HG02970 (cell line): ENCODE results near the gene MPIG6B.

Experiments used
- ATAC-seq: cut with Tn5 transposase; IDR thresholded peaks from one replicate; pipeline ENCODE4 v1.9.1; 2021; ENCODE audit warnings: mild to moderate bottlenecking, moderate library complexity, moderate number of reproducible peaks; ENCODE audit not compliant: unreplicated experiment, low FRiP score

Gene MPIG6B, protein sequence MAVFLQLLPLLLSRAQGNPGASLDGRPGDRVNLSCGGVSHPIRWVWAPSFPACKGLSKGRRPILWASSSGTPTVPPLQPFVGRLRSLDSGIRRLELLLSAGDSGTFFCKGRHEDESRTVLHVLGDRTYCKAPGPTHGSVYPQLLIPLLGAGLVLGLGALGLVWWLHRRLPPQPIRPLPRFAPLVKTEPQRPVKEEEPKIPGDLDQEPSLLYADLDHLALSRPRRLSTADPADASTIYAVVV

DNA sequence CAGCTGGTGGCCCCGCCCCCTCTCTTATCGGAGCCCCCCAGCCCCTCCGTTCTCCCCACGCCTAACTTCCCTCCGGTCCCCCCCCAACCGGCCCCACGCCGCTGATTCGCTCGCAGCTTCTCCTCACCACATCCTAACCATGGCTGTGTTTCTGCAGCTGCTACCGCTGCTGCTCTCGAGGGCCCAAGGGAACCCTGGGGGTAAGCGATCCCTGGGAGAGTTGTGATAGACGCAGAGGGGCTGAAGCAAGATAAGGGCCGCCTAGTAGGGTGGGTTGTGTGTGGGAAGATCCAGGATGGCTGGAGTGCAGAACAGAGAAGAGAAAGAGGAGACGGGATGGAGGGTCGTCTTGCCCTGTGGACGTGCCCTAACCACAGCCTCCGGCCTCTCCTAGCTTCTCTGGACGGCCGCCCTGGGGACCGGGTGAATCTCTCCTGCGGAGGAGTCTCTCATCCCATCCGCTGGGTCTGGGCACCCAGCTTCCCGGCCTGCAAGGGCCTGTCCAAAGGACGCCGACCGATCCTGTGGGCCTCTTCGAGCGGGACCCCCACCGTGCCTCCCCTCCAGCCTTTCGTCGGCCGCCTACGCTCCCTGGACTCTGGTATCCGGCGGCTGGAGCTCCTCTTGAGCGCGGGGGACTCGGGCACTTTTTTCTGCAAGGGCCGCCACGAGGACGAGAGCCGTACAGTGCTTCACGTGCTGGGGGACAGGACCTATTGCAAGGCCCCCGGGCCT, at the start of gene MPIG6B:
Gene MPIG6B (plus strand): TSS at position 129 of the 735 bp plus-strand sequence. CDS start 11 bp downstream, at position 140.
- ATAC-seq = no peak

DNA sequence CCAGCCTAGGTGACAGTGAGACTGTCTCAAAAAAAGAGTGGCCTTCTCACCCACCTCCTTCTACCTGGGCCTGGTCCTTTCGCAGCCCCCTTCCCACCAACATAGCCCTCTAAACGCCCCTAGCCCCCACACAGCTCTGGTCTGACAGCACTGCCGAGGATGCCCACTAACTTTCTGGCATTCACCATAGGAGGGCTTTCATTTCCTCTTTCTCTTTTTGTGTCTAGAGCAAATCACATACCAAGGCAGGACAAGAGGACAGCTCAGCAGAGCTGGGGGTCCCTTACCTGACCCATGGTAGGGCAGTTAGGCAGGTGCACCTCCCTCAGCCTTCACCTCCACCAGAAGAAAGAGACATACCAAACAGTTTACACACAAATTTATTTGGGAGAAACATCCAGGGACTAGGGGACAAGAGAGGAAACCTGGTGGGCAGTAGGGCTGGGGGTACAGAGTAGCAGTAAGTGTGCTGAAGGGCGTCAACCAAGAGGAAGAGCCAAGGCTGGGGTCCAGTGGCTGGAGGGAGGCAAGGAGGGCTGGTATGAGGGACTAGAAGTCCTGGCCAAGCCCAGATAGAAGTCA, 46.8 kb upstream of the MPIG6B start:
- no peak for ATAC-seq

DNA sequence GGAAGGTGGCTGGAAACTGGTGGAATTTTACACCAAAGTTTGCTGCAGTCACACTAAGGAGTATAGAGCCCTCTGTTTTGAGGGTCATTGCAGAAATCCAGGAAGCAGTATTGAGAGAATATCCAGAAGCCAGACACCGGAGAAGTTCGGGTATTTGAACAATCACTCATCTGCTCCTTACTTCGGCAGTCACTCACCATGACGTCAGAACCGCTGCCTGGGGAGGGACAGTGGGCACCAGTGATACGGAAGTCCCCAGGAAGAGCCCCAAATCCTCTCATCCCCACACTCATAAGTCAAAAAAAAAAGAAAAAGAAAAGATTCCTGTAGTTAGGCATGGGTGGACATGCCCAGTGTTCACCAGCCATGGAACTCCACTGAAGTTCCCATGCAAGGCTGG, 46.3 kb upstream of the MPIG6B start:
- no peak for ATAC-seq

DNA sequence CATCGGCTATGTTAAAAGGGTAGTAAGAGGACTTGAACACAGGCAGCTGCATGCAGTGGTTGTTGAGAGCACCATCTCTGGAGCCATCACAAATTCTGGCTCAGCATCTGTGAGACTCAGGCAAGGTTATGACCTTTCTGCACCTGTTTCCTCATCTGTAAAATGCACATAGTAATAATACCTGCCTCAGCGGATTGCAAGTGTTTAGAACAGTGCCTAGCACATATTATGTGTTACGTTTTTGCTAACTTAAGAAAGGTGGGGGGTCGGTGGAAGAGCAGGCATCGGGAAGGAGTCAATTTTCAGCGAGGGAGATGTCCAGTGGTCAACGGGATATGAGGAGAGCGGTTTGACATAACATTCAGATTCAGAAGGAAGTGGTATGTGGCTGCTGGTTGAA, 45.2 kb upstream of the MPIG6B start:
- no peak for ATAC-seq

DNA sequence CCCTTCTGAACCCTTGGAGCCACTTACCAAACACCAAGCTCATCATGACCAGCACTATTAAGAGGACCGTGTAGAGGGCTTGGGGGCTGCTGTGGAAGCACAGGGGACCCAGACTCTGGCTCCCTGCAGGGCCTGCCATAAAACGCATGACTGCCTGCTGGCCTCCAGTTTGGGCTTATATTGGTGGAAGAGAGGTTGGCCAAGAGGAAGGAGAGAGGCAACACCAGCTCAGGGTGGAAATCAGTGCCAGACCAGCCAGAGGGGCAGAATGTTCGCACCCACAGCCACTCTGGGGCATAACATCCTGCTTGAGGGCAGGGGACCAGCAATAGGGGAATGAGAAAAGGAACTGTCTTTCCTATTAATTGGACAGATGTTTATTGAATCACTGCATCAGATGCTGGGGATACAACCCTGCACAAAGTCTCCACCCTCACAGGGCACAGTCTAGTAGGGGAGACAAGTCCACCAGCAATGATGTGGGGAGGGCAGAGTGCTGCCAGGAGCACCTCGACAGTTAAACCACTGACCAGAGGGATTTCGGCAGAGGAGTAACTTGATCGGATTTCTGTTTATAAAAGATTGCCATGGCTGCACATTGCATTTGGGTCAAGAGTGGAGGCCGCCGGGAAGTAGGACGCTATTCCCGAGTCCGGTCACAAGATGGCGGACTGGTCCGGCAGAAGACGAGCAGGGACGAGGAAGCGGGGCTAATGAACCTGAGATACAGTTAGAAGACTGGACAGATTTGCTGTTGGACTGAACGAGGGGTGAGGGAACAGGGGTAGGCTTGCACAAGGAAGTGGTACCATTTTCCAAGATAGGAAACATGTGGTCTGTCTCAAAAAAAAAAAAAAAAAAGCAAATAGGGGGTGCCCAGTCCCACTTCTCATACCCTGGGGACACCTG, 42.7 kb upstream of the MPIG6B start, which contains the start of gene LY6G5C:
Gene LY6G5C (minus strand): TSS at position 842 of the 909 bp plus-strand sequence. CDS start 694 bp downstream, at position 148.
- no peak for ATAC-seq

DNA sequence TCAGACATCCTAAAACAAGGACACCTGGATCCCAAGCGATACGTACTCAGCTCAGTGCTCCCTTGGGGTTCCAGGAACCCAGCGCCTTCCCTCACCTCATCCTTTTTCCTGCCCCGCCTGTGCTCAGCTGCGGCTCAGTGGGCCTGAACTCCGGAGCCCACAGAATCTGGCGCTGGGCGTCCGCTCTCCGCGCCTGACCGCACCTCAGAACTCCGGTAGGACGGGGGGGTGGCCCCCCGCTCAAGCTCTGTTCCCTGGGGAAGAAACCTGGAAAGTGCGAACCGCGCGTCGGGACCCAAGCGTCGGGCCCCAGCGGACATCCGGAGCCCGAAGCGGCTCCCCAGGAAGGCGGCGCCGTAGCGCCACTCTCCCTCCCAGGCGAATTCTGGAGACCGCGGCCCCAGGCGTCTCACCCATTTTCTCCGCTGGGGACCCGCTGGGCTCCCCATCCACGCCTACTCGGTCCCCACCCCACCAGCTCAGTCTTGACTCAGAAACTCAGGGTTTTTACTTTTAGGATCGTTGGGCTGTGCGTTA, 42.0 kb upstream of the MPIG6B start:
- ATAC-seq = no peak

DNA sequence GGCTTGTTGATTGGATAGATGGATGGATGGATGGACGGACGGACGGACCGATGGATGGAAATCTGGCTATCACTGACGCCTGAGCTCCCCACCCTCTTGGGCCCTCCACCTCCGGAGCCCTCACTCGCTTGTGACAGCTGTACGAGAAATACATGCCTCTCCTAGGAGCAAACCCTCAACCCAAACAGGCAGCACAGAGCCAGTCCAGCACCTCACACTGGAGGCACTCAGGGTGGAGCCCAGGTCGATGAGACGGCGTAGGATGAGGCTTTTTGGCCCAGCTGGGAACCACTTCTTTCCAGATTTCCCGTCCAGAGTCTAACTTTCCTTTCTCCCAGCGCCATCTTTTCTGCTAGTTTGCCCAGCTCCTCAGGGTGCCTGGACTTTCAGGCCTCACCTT, 39.6 kb upstream of the MPIG6B start:
- ATAC-seq = no peak

DNA sequence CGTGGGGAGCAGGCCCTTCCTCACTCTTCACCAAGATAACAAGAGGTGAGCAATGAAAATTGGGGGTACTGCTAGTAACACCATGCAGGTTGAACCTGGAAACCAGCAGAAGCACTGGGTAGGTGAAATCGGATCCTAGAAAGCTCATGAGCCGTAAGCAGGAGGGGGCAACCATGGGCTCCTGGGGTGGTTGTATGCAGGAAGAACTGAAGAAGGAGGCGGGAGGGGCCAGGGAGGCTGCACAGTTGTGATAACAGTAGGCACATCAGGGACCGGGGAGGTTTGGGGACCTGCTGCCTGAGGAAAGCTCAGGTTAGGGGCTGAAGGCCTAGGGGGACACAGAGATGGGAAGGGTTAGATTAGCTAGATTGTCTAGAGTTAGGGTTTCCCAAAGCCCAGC, 36.7 kb upstream of the MPIG6B start:
- ATAC-seq = no peak

DNA sequence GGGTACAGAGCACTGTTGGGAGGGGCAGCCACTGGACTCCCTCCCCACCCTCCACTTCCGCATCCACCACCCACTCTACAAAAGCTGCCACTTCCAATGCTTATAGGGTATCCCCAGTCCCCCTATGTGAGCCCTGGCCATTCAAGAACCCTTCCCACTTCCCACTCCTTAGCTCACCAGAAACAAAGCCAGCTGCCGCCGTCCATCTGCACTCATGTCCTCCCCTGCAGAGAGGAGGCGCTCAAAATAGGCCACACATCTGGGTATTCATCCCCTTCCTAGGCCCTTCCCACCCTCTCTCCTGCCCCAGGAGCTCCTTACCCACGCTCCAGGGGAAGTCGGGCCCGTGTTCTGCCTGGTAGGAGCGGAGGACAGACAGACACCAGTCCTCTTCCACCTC, 35.9 kb upstream of the MPIG6B start:
- no peak for ATAC-seq

DNA sequence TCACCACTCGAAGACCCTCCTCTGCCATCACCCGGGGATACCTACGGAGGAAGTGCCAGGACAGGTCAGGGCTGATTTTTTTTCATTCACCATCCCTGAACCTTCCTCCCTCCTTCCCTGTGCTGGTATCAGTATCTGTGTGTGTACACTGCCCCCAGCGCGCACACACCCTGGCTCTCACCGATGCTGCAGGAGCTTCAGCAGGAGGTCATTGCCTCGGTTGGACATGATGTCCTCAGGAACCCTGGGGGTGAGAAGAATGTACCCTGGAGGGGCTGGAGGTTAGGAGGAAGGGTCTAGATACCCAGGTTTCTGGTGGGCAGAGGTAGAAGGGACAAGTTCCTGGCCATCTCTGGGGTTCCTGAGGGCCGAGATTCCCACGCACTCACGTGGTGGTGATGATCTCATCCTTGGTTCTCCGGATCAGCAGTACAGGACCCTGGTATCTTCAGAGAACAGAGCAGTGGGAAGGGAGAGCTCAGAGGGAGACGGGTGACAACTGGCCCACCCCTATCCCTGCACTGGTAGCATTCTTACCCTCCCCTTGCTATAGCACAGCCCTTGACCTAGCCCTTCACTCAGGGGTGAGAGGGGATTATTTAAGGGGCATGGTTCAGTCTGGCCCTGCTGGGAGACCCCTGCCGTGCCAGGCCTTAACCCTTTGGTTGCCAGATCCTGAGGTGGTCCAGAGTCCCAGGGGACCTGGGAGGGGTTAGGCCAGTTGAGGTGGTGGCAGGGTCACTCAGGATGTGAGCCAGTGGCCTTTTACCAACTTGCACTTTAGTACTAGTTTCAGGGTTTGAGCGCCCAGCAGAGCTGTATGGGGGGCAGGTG, 35.1 kb upstream of the MPIG6B start:
- ATAC-seq = no peak

DNA sequence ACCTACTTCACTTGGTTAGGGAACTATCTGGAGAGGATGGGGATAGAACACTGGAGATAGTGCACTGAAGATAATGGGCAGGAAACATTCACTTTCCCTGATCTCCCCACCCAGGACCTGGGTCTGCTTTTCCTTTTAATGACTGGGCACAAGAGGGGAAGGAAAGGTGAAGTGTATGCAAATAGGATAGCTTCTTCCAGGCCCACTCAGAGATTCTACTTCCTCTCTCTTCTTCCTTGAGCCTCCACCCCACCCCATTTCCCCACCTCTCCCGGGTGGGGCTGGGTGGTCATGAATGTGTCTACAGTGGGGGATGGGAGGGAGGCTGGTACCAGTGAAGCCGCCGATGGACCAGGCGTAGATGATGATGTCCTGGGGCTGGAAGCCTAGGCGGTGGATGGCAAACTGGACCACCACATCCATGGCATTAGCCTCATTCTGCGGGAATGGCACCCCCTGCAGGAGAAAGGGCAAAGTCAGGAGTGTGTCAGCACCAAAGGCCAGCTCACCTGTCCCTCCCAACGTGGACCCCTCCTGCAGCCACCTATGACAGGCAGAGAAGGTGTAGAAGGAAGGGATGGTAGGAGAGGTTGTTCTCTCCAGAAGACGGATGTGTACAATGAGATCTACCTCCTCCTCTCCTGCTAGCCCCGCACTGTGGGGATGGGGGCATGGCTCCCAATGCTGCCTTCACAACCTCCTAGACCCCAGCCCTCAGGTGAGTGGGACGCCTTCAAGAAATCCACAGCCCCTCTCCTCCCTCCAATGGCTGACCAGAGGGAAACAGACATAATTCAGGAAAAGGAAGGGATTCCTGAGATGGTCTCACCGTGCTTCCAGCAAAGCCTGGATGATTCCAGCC, 33.7 kb upstream of the MPIG6B start:
- no peak for ATAC-seq

DNA sequence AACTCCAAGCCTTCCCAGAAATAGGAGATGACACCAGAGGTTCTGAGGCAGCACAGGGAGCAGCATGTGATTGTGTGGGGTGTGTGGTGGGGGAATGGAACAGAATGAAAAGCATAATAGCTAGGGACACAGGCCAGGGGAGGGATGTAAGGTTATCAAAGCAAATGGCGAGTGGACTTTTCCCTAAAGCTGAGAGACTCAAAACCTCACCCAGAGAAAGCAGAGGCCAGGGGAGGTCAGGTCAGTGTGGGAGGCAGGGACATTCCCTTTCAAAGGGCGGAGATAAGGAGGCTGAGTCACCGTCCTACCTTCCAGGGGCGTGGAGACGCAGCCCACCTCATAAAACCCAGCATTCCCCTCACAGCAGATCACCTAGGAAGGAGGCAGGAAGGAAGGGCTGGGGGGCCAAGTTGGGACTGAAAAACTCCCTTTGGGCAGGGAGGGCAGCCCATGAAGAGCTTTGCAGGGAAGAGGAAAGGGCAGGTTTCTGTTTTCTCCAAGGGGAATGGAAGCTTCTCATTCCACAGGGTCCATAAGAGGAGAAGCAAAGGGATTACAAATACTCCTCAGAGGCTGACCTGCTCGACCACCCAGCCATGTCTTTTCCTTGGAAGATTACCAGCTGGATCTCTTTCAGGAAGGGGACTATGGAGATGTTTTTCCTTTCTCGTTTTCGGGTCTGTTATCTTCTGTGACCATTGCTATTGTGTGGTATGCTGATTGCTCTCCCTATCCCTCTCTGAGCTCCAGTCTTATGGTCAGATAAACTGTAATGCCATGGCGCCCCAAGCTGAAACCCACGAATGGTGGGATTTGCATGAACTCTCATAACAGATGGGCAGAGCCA, 32.7 kb upstream of the MPIG6B start:
- ATAC-seq = no peak

DNA sequence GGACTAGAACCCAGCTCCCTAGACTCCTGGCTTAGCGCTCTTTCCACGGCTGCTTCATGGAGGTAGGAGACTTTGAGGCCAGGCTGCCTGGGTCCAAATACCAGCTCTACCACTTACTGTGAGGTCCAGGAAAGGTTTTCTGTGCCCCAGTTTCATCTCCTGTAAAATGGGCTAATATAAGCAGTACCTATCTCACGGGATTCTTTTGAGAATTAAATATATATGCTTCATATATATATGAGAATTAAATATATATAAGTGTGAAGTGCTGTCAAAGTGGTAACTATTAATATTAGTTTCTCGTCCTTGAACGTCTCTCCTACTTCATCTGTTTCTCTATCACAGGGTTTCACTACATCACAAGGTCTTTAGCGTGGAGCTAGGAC, 32.1 kb upstream of the MPIG6B start:
- ATAC-seq = no peak

DNA sequence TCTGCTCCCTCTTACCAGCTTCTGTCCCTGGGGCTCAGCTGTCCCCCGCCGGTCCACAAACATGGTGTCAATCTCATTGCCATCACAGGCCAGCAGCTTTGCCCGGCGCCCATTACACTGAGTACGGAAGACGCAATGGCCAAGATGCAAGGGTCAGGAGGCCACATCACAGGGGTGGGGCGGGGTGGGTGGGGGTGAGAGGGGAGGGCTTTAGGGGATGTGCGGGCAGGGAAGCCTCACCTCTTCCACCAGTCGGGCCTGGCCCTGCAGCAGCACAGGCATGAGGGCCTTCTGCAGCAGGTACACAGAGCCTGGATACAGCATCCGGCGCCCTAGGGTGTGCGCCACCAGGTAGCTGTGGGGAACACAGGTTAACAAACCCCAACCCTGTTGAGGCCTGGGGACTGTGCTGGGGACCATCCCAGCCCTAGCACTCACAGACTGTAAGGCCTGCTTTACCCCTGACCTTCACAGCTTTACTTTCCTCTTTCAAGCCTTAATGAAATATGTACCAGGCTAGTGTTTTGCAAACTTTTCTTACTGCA, 31.5 kb upstream of the MPIG6B start:
- ATAC-seq = no peak

DNA sequence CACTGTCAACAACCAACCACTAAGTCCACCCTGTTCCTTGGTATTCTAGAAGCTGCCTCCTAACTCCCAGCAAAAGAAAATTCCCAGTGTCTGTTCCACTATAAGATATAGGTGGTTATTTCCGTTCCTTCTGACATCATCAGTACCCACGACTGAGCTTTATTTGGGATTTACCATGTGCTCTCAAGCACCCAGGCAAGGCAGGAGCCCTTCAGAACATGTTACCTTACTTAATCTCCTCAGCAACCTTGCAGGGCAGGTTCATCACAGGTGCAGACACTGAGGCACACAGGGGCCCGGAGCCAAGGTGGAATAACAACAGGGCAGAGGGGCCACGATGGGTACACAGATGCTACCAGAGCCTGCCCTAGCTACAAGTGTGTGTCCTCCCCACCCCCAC, 30.8 kb upstream of the MPIG6B start:
- ATAC-seq = no peak

DNA sequence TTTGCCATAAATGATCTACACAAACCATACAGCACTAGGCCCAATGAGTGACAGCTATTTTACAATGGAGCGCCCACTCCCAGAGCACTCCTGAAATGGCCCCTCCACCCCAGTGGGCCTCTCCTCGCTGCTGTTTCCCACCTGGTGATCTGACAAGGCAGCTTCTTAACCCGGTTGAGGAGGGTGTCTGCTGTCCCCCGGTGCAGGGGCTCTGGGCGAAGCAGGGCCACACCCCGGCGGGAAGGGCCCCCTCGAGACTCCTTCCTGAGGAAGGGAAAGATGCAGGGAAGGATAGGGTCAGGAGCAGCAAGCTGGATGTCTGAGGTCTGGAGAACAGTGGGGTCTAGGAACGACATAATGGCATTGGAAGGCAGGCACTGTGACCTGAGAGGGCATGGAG, 30.3 kb upstream of the MPIG6B start:
- no peak for ATAC-seq

DNA sequence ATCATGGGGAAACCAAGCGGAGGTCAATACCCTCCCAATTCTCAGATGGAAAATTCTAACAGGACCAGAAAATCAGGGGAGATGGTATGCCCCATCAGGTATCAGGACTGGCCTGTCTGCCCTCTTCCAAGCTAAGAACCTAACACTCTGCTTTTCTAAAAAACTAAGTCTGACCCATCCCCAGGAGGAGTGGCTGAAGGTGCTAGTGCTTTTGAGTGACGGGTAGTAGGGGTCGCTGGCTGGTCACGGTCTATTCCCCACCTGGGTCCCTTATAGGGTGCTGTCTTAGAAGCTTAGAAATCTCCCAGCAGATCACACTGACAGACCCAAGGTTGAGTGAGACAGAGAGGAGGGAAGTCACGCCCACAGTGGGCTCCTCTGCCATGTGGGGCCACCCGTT, 29.6 kb upstream of the MPIG6B start:
- no peak for ATAC-seq

DNA sequence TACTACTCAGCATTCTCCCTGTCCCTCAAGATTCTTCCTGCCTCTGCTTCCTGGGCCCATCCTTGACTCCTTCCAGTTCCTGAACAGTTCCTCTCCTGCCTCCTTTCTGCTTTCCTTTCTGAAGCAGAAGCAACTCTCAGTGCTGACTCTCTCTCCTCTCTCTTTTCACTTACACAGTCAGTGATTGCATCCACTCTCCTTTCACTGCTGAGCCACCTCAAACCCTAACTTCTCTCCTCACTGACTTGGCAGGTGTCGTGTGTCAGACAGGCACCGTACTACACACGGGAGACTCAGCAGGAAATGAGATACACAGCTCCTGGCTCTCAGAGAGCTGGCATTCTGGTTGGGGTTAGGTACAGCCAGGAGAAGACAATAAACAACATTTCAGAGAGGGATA, 25.6 kb upstream of the MPIG6B start:
- ATAC-seq = no peak
